GM12891 (cell line): ENCODE measurements around the gene SMIM36.

Experiments used
- POLR2A ChIP-seq: IDR thresholded peaks from 2 replicates; pipeline ENCODE4 v1.6.1; 2011; ENCODE audit warnings: low read depth, low read length, control low read depth
- POLR2AphosphoS5 ChIP-seq: IDR thresholded peaks from 2 replicates; pipeline ENCODE4 v1.6.1; 2011; ENCODE audit warnings: low read depth, low read length, control low read depth
- POU2F2 ChIP-seq: IDR thresholded peaks from 2 replicates; pipeline ENCODE4 v1.6.1; 2011; ENCODE audit warnings: low read depth, mild to moderate bottlenecking, control low read depth, low read length, moderate library complexity
- SPI1 ChIP-seq: IDR thresholded peaks from 2 replicates; pipeline ENCODE4 v1.6.1; 2011; ENCODE audit warnings: low read depth, low read length, control low read depth
- TAF1 ChIP-seq: IDR thresholded peaks from 2 replicates; pipeline ENCODE4 v1.6.1; 2011; ENCODE audit warnings: low read depth, low read length, control low read depth

DNA sequence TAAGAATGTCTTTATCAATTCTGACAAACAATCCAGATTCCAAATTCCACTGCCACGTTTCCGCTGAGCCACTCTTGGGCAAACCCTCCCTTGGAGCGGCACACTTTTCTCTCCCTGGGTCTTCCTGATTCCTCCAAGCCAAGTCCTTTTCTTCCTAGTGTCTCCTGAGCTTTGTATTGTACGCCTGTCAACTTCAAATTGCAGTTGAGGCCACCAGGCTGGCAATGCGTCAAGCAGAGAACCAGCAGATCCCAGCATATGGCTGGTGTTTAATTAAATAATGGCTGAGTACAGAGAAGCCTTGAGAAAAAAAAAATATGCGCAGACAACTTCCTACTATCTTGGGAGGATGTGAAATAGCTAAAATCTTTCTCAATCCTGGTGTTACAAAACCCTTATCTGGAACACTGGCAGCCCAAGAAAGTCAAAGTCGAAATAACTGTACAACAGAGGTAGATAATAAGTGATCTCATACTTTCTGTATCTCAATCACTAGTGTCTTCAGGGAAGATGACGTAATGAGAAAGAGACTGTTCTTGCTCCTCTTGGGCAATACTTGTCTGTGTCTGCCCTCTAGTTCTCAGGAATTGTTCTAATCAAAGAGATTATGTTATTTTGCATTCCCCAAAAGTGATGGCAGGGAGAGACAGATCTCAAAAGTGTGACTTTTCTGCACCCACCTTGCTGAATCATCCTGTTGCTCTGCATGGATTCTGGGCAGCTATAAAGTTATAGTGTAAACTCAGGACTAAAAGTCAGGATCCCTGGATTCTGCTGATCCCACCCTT is 15.0 kb downstream of the SMIM36 start:
- TF ChIP-seq POLR2A, result no peak
- no peak for TF ChIP-seq POLR2AphosphoS5
- TF ChIP-seq TAF1, result no peak
- no peak for TF ChIP-seq SPI1
- TF ChIP-seq POU2F2, result no peak
